Middle frontal gyrus (tissue), 1 donor: ENCODE measurements around the gene LRRC4.

Source experiments
- DNase-seq: peaks from one replicate; pipeline ENCODE4 v3.0.0-alpha.2; 2015; ENCODE audit warnings: low spot score; ENCODE audit errors: extremely low spot score

LRRC4 gene

GRCh38 chr7:128006550-128007302, 24.5 kb downstream of the LRRC4 start:
- no peak for DNase-seq

- no peak for DNase-seq
Observed at GRCh38 chr7:128005759-128006159, 25.5 kb downstream of the LRRC4 start.

- DNase-seq = no peak
Observed at GRCh38 chr7:128005117-128005516, 26.1 kb downstream of the LRRC4 start.

- no peak for DNase-seq
Observed at GRCh38 chr7:128004623-128005022, 26.6 kb downstream of the LRRC4 start.

GRCh38 chr7:128003787-128004186, 27.4 kb downstream of the LRRC4 start:
- no peak for DNase-seq

GRCh38 chr7:128003167-128003566, 28.1 kb downstream of the LRRC4 start:
- no peak for DNase-seq

- no peak for DNase-seq
Observed at GRCh38 chr7:128000854-128001265, 30.4 kb downstream of the LRRC4 start.

- no peak for DNase-seq
Observed at GRCh38 chr7:128000048-128000447, 31.2 kb downstream of the LRRC4 start.

GRCh38 chr7:127998671-127999070, 32.6 kb downstream of the LRRC4 start:
- no peak for DNase-seq

- no peak for DNase-seq
Observed at GRCh38 chr7:127997226-127997922, 33.9 kb downstream of the LRRC4 start.

- no peak for DNase-seq
Observed at GRCh38 chr7:127996253-127997071, 34.8 kb downstream of the LRRC4 start.

- no peak for DNase-seq
Observed at GRCh38 chr7:127995881-127996215, 35.4 kb downstream of the LRRC4 start.

- DNase-seq = no peak
Observed at GRCh38 chr7:127995156-127995880, 35.9 kb downstream of the LRRC4 start.

GRCh38 chr7:127993987-127994386, 37.2 kb downstream of the LRRC4 start:
- no peak for DNase-seq

GRCh38 chr7:127993317-127993716, 37.9 kb downstream of the LRRC4 start:
- no peak for DNase-seq

- no peak for DNase-seq
Observed at GRCh38 chr7:127988751-127989150, 42.5 kb downstream of the LRRC4 start.

- DNase-seq = no peak
Observed at GRCh38 chr7:127986581-127987521, 44.4 kb downstream of the LRRC4 start.

- no peak for DNase-seq
Observed at GRCh38 chr7:127983804-127984332, 47.4 kb downstream of the LRRC4 start.

- DNase-seq = no peak
Observed at GRCh38 chr7:127981965-127982364, 49.3 kb downstream of the LRRC4 start.

GRCh38 chr7:127980901-127981300, 50.3 kb downstream of the LRRC4 start:
- no peak for DNase-seq
